Neural cell (in vitro differentiated cells): ENCODE measurements around the gene MAP3K20. TPM values are rescaled to one million over a fixed set of nuclear protein-coding genes. Genes with fewer than 3 reads are reported as not detected.

Source experiments
- H2AFZ ChIP-seq: fragments of 200-600, 300-800 bp; sonication (generic), shearing (Covaris generic); 2 replicates; pipeline ENCODE4 v1.6.0; 2014; ENCODE audit warnings: low read depth, mild to moderate bottlenecking, antibody characterized with exemption, low read length, moderate library complexity
- H3F3A ChIP-seq: fragments of 200-600 bp; shearing (Covaris generic); 2 replicates; pipeline ENCODE4 v1.6.1; 2016; ENCODE audit warnings: mild to moderate bottlenecking, moderate library complexity, mixed read lengths, antibody characterized with exemption, low read length; ENCODE audit not compliant: insufficient read depth, poor library complexity, severe bottlenecking
- H3K27ac ChIP-seq: fragments of 200-600, 300-800 bp; sonication (generic), shearing (Covaris generic); 2 replicates; pipeline ENCODE4 v1.5.1; 2014; ENCODE audit warnings: mild to moderate bottlenecking, low read length, moderate library complexity
- H3K27me3 ChIP-seq: fragments of 300-800, 200-600 bp; sonication (generic), shearing (Covaris generic); 2 replicates; pipeline ENCODE4 v1.6.0; 2014; ENCODE audit warnings: mild to moderate bottlenecking, low read depth, low read length, moderate library complexity; ENCODE audit not compliant: insufficient read depth
- H3K36me3 ChIP-seq: fragments of 300-800, 200-600 bp; sonication (generic), shearing (Covaris generic); 2 replicates; pipeline ENCODE4 v1.5.1; 2014; ENCODE audit warnings: mild to moderate bottlenecking, antibody characterized with exemption, low read length, moderate library complexity; ENCODE audit not compliant: insufficient read depth
- H3K4me2 ChIP-seq: fragments of 300-800, 200-600 bp; sonication (generic), shearing (Covaris generic); 2 replicates; pipeline ENCODE4 v1.6.0; 2014; ENCODE audit warnings: mild to moderate bottlenecking, low read length
- H3K4me3 ChIP-seq: fragments of 300-800, 200-600 bp; sonication (generic), shearing (Covaris generic); 2 replicates; pipeline ENCODE4 v1.5.1; 2014; ENCODE audit warnings: mild to moderate bottlenecking, low read length, moderate library complexity
- H3K79me2 ChIP-seq: fragments of 200-600 bp; shearing (Covaris generic); replicated peaks from 2 replicates; pipeline ENCODE4 v1.6.0; 2014; ENCODE audit warnings: mild to moderate bottlenecking, low read length, moderate library complexity; ENCODE audit not compliant: insufficient read depth
- H3K9ac ChIP-seq: fragments of 300-800, 200-600 bp; sonication (generic), shearing (Covaris generic); 2 replicates; pipeline ENCODE4 v1.6.1; 2016; ENCODE audit warnings: mild to moderate bottlenecking, low read length, mixed read lengths
- H3K9me2 ChIP-seq: fragments of 200-600 bp; shearing (Covaris generic); 2 replicates; pipeline ENCODE4 v1.6.1; 2016; ENCODE audit warnings: mild to moderate bottlenecking, low read length, mixed read lengths; ENCODE audit not compliant: insufficient read depth
- H3K9me3 ChIP-seq: fragments of 200-600, 300-800 bp; sonication (generic), shearing (Covaris generic); 2 replicates; pipeline ENCODE4 v1.6.1; 2016; ENCODE audit warnings: mild to moderate bottlenecking, mixed run types, low read length, moderate library complexity, mixed read lengths
- H4K20me1 ChIP-seq: fragments of 200-600 bp; shearing (Covaris generic); 2 replicates; pipeline ENCODE4 v1.6.1; 2016; ENCODE audit warnings: mild to moderate bottlenecking, mixed run types; ENCODE audit not compliant: insufficient read depth
- EP300 ChIP-seq: fragments of 450-650 bp; conservative IDR thresholded peaks from 2 replicates; pipeline ENCODE4 v1.6.1; 2014; ENCODE audit warnings: antibody characterized with exemption, mild to moderate bottlenecking, moderate library complexity; ENCODE audit not compliant: poor library complexity, severe bottlenecking
- EZH2 ChIP-seq: fragments of 200-600, 300-800 bp; shearing (Covaris generic), sonication (generic); IDR thresholded peaks from 2 replicates; pipeline ENCODE4 v1.6.1; 2014; ENCODE audit warnings: antibody characterized with exemption, low read length, borderline replicate concordance, mild to moderate bottlenecking; ENCODE audit not compliant: insufficient read depth, poor library complexity, severe bottlenecking
- MXI1 ChIP-seq: fragments of 450-650 bp; conservative IDR thresholded peaks from 2 replicates; pipeline ENCODE4 v1.6.1; 2014; ENCODE audit warnings: antibody characterized with exemption, mild to moderate bottlenecking; ENCODE audit not compliant: poor library complexity, severe bottlenecking
- POLR2AphosphoS5 ChIP-seq: IDR thresholded peaks from 2 replicates; pipeline ENCODE4 v1.6.1; 2012
- RAD21 ChIP-seq: fragments of 450-650 bp; conservative IDR thresholded peaks from 2 replicates; pipeline ENCODE4 v1.6.1; 2014; ENCODE audit warnings: antibody characterized with exemption, mild to moderate bottlenecking, moderate library complexity
- SMC3 ChIP-seq: fragments of 450-650 bp; conservative IDR thresholded peaks from 2 replicates; pipeline ENCODE4 v1.6.1; 2014; ENCODE audit warnings: antibody characterized with exemption, mild to moderate bottlenecking, moderate library complexity; ENCODE audit not compliant: poor library complexity
- TAF1 ChIP-seq: IDR thresholded peaks from 2 replicates; pipeline ENCODE4 v1.6.1; 2012; ENCODE audit warnings: low read depth
- polyA plus RNA-seq: library from polyadenylated mRNA; depleted of rRNA; stranded (reverse); fragments of >200 nt; gene quantifications from 2 replicates; pipeline ENCODE4 v1.2.3, GENCODE V29; 2014
- TF ChIP-seq, protein P1 (sequence below): IDR thresholded peaks from 2 replicates; pipeline ENCODE4 v1.6.1; 2012; ENCODE audit warnings: borderline replicate concordance
- TF ChIP-seq, protein P2 (sequence below): fragments of 450-650 bp; IDR thresholded peaks from 2 replicates; pipeline ENCODE4 v1.5.1; 2014; ENCODE audit warnings: antibody characterized with exemption, mild to moderate bottlenecking, moderate library complexity; ENCODE audit not compliant: poor library complexity, severe bottlenecking

The MAP3K20 gene
- polyA plus RNA-seq, 1 donor from 2014 or later, result 0.48 TPM

DNA sequence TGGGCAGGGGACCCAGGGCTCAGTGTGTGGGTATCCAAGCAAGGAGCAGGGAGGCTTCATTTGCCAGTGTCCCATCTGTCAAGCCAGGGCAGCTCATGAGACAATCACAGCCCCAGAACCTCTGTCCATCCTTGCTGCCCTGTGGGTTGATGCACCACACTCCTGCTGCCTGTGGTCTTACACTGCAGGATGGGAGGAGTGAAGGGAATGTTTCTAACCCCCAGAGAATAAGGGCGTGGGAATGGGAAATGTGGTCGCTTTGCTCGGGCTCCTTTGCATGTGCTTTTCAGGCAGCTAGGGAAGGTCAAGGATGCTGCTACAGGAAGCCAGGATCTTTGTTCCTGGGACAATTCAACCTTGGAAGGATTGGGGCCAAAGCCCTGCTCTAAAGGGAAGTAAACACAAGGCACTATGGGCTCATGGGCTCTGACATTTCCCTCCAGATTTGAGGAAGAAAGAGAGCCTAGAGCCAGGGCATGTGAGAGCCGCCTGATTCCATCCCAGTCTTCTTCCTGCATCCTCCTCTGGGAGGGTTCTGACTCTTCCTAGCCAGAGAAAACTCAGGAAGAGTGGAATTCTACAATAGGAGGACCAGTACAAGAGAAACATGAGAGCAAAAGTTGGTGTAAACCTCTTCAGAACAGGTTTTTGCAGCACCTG is 18.8 kb upstream of the MAP3K20 start:
- Histone ChIP-seq H3K9ac (no peak overlapping the region), H3K36me3 (no peaks in the 10 kb centered on the region), H3F3A (no peaks in the 10 kb centered on the region), H3K27me3 (no peaks in the 10 kb centered on the region), H3K9me3 (no peaks in the 10 kb centered on the region), H4K20me1 (no peaks in the 10 kb centered on the region), H3K9me2 (no peaks in the 10 kb centered on the region), H3K79me2 (no peaks in the 10 kb centered on the region), H3K4me2 (no peak overlapping the region), H2AFZ (no peak overlapping the region), H3K27ac (no peak overlapping the region), H3K4me3 (no peak overlapping the region)
- TF ChIP-seq EZH2, result no peak

DNA sequence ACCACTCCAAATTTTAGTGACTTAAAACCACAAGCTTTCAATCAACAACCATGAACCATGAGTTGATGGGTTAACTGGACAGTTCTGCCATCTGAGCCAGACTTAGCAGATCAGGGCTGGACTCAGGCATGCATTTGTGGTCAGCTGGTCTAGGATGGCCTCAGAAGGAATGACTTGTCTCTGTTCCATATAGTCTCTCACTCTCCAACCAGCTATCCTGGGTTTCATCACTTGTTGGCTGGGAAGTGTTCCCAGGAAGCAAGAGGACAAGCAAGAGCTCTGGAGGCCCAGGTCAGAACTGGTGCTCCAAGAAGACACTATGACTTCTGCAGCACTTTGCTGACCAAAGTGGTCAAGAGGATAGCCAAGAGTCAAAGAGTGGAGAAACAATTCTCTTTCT is 17.5 kb upstream of the MAP3K20 start:
- Histone ChIP-seq H3K36me3 (no peaks in the 10 kb centered on the region), H3K9me2 (no peaks in the 10 kb centered on the region), H2AFZ (no peak overlapping the region), H3K27ac (no peak overlapping the region), H3K9ac (no peak overlapping the region), H4K20me1 (no peaks in the 10 kb centered on the region), H3K9me3 (no peaks in the 10 kb centered on the region), H3K4me3 (no peak overlapping the region), H3K4me2 (no peak overlapping the region), H3K79me2 (no peaks in the 10 kb centered on the region), H3K27me3 (no peaks in the 10 kb centered on the region), H3F3A (no peaks in the 10 kb centered on the region)
- TF ChIP-seq MXI1 (no peak), EP300 (no peak)

DNA sequence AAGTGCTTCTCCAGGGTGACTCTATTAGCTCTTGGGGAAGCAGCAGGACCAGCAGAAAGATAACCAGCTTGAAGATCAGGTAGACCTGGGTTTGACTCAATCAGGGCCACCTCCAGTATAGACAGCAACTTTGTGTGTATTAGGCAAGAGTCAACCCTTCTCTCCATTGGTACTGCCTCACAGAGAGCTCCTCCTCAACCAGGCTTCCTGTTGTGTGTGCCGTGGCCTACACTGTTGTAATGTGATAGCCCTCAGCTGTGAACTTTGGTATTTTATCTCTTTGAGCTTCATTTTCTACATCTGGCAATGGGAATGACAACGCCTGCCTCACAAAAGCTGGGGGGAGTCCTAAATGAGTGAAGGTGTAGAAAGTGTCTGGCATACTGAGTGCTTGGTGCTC is 17.0 kb upstream of the MAP3K20 start:
- Histone ChIP-seq H2AFZ (no peak overlapping the region), H3K4me3 (no peak overlapping the region), H3K4me2 (no peak overlapping the region), H3K36me3 (no peaks in the 10 kb centered on the region), H3K27ac (no peak overlapping the region), H3F3A (no peaks in the 10 kb centered on the region), H4K20me1 (no peaks in the 10 kb centered on the region), H3K79me2 (no peaks in the 10 kb centered on the region), H3K9me3 (no peaks in the 10 kb centered on the region), H3K9me2 (no peaks in the 10 kb centered on the region), H3K27me3 (no peaks in the 10 kb centered on the region), H3K9ac (no peak overlapping the region)
- TF ChIP-seq, protein P1, sequence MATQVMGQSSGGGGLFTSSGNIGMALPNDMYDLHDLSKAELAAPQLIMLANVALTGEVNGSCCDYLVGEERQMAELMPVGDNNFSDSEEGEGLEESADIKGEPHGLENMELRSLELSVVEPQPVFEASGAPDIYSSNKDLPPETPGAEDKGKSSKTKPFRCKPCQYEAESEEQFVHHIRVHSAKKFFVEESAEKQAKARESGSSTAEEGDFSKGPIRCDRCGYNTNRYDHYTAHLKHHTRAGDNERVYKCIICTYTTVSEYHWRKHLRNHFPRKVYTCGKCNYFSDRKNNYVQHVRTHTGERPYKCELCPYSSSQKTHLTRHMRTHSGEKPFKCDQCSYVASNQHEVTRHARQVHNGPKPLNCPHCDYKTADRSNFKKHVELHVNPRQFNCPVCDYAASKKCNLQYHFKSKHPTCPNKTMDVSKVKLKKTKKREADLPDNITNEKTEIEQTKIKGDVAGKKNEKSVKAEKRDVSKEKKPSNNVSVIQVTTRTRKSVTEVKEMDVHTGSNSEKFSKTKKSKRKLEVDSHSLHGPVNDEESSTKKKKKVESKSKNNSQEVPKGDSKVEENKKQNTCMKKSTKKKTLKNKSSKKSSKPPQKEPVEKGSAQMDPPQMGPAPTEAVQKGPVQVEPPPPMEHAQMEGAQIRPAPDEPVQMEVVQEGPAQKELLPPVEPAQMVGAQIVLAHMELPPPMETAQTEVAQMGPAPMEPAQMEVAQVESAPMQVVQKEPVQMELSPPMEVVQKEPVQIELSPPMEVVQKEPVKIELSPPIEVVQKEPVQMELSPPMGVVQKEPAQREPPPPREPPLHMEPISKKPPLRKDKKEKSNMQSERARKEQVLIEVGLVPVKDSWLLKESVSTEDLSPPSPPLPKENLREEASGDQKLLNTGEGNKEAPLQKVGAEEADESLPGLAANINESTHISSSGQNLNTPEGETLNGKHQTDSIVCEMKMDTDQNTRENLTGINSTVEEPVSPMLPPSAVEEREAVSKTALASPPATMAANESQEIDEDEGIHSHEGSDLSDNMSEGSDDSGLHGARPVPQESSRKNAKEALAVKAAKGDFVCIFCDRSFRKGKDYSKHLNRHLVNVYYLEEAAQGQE, result no peak
- TF ChIP-seq, protein P2, sequence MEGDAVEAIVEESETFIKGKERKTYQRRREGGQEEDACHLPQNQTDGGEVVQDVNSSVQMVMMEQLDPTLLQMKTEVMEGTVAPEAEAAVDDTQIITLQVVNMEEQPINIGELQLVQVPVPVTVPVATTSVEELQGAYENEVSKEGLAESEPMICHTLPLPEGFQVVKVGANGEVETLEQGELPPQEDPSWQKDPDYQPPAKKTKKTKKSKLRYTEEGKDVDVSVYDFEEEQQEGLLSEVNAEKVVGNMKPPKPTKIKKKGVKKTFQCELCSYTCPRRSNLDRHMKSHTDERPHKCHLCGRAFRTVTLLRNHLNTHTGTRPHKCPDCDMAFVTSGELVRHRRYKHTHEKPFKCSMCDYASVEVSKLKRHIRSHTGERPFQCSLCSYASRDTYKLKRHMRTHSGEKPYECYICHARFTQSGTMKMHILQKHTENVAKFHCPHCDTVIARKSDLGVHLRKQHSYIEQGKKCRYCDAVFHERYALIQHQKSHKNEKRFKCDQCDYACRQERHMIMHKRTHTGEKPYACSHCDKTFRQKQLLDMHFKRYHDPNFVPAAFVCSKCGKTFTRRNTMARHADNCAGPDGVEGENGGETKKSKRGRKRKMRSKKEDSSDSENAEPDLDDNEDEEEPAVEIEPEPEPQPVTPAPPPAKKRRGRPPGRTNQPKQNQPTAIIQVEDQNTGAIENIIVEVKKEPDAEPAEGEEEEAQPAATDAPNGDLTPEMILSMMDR, result no peak
- TF ChIP-seq EZH2 (no peak), SMC3 (no peak), RAD21 (no peak), MXI1 (no peak), EP300 (no peak), POLR2AphosphoS5 (no peak), TAF1 (no peak)
